NOMO-1 (cell line): ENCODE data around the gene NUP58.
A peak's percentile ranks its signal among the peaks of the same experiment; 100 is the strongest.

Experiments
- DNase-seq, 2 experiments: peaks; one replicate each; lab custom pipeline; 2025; ENCODE audit not compliant: unreplicated experiment in 2 of 2; lab: John Stamatoyannopoulos, UW

Gene NUP58

GRCh38 chr13:25301347-25302113 is at the start of gene NUP58:
TSS of gene NUP58 (plus strand) at chr13:25301625. CDS start at chr13:25301774, 149 bp downstream.
- DNase-seq, result peak; percentile 92

GRCh38 chr13:25252225-25252624 is 49.2 kb upstream of the NUP58 start:
- peak; percentile 24 to 38 for DNase-seq

GRCh38 chr13:25252752-25253151 is 48.7 kb upstream of the NUP58 start:
- DNase-seq, result no peak

- no peak for DNase-seq
Observed at GRCh38 chr13:25253702-25254101, 47.7 kb upstream of the NUP58 start.

GRCh38 chr13:25262261-25262660 is 39.2 kb upstream of the NUP58 start:
- no peak for DNase-seq

GRCh38 chr13:25266706-25267105 is 34.7 kb upstream of the NUP58 start:
- no peak for DNase-seq

DNA sequence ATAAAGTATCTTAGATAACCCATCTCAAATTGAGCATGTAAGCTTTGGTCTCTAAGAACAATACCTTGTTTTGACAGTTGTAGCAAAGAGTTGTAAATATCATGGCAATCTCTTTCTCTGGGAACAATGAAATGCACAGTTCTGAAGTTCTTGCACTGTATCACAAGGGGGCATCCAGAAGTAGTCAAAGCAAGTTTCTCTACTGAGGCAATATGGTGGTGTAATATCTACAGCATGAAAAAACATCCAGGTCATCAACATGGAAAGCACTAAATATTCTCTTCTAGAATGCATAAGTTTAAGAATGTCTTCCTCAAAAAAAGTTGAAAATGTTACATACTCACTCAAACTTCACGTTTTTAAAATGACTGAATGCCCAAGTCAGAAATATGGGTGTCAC is 33.7 kb upstream of the NUP58 start:
- peak in 1 of 2 experiments; percentile 20 for DNase-seq

GRCh38 chr13:25268561-25268960 is 32.9 kb upstream of the NUP58 start:
- DNase-seq, result no peak

GRCh38 chr13:25276748-25277147 is 24.7 kb upstream of the NUP58 start:
- no peak for DNase-seq

- peak in 1 of 2 experiments; percentile 13 for DNase-seq
Observed at GRCh38 chr13:25280396-25280795, 21.0 kb upstream of the NUP58 start.

DNA sequence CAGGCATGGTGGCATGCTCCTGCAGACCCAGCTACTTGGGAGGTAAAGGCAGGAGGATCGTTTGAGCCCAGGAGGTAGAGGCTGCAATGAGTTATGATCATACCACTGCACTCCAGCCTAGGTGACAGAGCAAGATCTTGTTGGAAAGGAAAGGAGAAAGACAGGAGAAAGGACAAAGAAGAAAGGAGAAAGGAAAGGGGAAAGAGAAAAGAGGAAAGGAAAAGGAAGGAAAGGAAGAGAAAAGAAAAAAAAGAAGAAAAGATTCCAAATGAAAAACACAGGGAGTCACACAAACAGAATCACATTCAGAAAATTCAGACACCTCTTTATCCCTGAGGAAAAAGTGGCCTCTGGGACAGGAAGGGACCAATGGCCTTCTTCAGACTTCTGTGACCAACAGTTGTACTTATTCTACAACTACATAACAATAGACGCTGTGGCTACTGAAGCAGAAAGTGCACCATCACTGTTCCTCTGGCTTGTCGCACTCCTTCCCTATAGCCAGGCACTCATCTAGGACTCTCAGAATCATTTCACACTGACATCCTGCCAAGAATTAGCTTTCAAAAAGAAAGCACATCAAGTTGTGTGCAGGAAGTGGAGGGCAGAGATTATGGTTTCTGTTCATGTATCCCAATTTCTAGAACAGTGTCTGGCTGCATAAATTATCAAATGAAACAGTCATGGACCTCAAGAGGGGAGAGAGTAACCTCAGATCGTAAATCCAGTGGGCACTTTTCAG is 20.1 kb upstream of the NUP58 start:
- DNase-seq, result peak in 1 of 2 experiments; percentile 19

DNA sequence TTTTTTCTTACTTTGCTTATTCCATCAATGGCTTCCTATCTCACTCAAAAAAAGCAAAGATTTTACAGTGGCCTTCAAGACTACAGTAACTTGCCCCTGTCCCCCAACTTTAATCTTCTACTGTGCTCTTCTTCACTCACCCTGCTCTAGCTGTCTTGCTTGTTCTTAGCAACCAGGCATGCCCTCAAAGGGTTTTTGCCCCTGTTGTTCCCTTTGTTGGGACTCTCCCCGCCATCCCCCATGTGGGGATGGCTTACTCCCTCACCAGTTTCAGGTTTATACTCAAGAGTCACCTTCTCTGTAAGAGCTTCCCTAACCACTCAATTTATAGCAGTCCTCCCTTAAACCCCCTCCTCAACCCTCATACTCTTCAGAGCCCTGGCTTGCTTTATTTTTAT is 19.5 kb upstream of the NUP58 start:
- DNase-seq, result no peak

DNA sequence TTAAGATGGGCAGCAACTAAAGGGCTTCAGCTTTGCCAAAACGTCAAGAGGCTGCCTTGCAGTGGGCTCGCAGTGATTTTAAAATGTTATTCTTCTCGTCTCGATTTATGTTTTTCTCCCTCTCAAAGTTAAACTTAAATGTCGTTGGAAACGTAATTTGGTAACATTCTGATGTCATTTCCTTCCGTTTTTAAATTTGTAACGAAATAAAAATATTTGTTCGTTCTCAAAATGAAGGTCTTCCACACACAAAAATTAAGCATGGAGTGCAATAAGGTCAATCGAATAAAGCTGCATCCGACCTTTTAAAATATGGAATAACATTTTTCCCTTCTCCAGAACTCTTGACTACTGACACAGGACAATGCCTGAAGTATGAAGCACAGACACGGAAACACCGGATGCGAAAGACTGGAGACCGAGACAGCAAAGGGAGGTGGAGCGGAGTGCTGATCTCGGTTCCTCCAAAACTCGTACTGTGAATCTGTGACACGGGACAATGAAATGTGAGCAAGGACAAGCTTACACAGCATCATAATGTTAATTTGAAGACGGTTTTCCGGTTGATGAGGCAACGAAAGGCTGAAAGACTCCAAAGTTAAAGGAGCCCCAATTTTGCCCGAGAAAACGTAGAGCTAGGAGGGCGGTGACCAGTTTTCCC is 15.0 kb upstream of the NUP58 start:
- peak; percentile 50 to 76 for DNase-seq

GRCh38 chr13:25286969-25287961 is 14.2 kb upstream of the NUP58 start, which contains the start of gene MTMR6:
TSS of gene MTMR6 (minus strand) at chr13:25287488. CDS start at chr13:25287247, 241 bp downstream.
- DNase-seq, result peak; percentile 87 to 90

- peak in 1 of 2 experiments; percentile 29 for DNase-seq
Observed at GRCh38 chr13:25288966-25289365, 12.5 kb upstream of the NUP58 start.

DNA sequence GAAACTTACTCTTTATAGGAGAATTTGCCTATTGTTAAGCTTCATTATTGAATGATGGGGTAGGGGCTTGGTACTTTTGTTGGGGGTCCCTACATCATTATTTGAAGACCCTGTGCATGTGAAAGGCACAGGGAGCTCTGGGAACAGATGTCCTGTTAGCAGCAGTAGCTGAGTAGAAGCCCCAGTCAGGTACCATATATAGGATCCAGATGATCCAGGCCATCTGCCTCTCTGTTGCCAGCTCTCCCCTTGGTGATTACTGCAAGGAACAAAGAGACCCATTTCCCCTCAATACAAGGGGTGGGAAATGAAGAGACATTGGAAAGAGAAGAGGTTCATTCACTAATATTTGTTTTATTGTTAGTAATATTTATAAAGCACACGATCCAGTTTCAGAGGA is 9.7 kb upstream of the NUP58 start:
- DNase-seq, result no peak

- peak in 1 of 2 experiments; percentile 26 for DNase-seq
Observed at GRCh38 chr13:25292301-25292700, 9.1 kb upstream of the NUP58 start.

DNA sequence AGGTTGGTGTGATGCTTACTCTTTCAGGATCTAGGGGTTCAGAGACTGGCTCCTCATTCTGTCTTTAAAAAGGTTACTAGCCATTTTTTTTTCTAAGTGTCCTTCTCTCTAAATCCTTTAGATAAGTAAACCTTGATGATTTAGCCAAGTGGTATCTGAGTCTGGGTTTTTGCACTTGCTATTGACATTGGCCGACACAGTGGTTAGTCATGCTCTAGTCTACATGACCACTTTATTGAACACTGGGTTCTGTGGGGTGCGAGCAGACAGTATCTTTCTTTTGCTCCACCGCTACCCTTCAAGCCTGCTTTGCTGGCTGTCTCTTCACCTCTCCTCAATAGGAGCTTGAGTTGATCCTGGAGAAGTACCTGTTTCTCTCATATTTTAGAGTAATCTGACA is 6.2 kb upstream of the NUP58 start:
- no peak for DNase-seq

- no peak for DNase-seq
Observed at GRCh38 chr13:25295701-25296100, 5.7 kb upstream of the NUP58 start.

GRCh38 chr13:25300861-25301346 is 521 bp upstream of the NUP58 start:
- DNase-seq, result no peak
